Urinary bladder (tissue), 4 donors: ENCODE measurements around the gene CAPN10. TPM values are rescaled to one million over a fixed set of nuclear protein-coding genes. Genes with fewer than 3 reads are reported as not detected.

Source experiments
- DNase-seq: peaks from one replicate; pipeline ENCODE4 v3.0.0-alpha.2; 2015; ENCODE audit errors: extremely low spot score
- H3K27ac ChIP-seq: one replicate; pipeline ENCODE4 v1.5.1; 2013; ENCODE audit warnings: low read depth, mild to moderate bottlenecking, moderate library complexity
- H3K36me3 ChIP-seq: one replicate; pipeline ENCODE4 v1.6.1; 2013; ENCODE audit warnings: mild to moderate bottlenecking, moderate library complexity; ENCODE audit not compliant: insufficient read depth
- H3K4me1 ChIP-seq: one replicate; pipeline ENCODE4 v1.6.1; 2013; ENCODE audit warnings: mild to moderate bottlenecking, moderate library complexity; ENCODE audit not compliant: insufficient read depth
- H3K4me3 ChIP-seq: one replicate; pipeline ENCODE4 v1.5.1; 2013; ENCODE audit warnings: low read depth, low read length
- WGBS: extraction: QIAGEN DNeasy Blood & Tissue Kit; methylation state at CpG from one replicate; pipeline ENCODE4 v1.1.7; 2013; 5-methylcytosine and 5-hydroxymethylcytosine counted together
- polyA plus RNA-seq: library from polyadenylated mRNA; stranded (reverse); fragments of 200-250 nt; gene quantifications from one replicate; pipeline ENCODE4 v1.2.3, GENCODE V29; 2013
- total RNA-seq: library from RNA; depleted of rRNA; stranded (reverse); fragments of >200 nt; gene quantifications from one replicate; pipeline ENCODE4 v1.2.3, GENCODE V29; 2014
- donor health status: healthy with polysubstance abuse.
- donor health status: healthy.

The CAPN10 gene
- total and polyA plus RNA-seq, 2 donors = 13.6 to 23.3 TPM

DNA sequence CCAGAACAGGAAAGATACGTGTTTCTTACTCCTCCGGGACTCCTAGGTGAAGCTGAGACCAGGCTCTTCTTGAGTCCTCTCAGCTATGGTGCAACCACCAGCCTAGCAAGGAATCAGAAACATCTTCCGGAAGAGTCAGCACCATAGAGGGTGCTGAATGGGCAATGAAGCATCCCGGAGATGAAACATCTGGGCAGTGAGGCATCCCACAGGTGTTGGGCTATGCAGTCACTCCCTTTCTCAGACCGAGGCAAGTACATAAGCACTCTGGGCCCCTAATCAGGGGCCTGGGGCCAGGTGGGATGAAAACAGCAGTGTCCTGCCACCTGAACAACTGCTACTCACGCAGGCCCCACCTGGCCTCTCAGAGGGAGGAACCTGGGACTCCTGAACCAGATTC, 1.4 kb upstream of the CAPN10 start:
- no peak overlapping the region for H3K27ac ChIP-seq

DNA sequence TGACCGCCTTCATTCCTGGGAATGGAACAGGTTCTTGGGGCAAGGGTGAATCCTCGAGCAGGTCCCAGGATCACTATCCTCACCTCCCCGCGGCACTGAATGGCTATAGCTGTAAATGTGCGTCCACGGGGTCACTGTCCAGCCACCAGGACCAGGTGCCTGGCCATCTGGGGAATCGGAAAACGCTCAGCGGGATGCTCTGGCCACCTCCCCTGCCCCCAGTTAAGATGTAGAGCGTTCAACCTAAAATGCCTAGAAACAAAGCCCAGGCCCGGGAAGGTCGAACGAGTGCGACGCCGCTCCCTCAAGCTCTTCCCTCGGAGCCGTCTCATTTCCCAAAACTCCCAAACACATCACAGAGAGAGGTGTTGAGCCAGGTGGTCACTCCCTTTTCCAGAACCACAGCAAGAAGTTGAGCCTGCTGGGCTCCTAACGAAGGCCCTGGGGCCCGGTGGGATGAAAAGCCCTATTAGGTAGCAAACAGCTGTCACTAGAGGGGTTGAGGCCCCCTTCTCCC, 795 bp upstream of the CAPN10 start:
- H3K27ac ChIP-seq = peak overlapping the region; percentile 88
- no peaks in the 10 kb centered on the region for H3K4me1 ChIP-seq
- H3K4me3 ChIP-seq = peak overlapping the region; percentile 69
- H3K36me3 ChIP-seq = no peaks in the 10 kb centered on the region
- no peak for DNase-seq
- 3% methylated on average over 20 of the region's 20 CpGs for WGBS

More for the DNA sequence above, 1.4 kb upstream of the CAPN10 start:
- Histone ChIP-seq H3K4me1 (no peaks in the 10 kb centered on the region), H3K4me3 (peak overlapping the region; percentile 69), H3K36me3 (no peaks in the 10 kb centered on the region)
- WGBS = 85% methylated on average over 6 of the region's 6 CpGs
- no peak for DNase-seq

DNA sequence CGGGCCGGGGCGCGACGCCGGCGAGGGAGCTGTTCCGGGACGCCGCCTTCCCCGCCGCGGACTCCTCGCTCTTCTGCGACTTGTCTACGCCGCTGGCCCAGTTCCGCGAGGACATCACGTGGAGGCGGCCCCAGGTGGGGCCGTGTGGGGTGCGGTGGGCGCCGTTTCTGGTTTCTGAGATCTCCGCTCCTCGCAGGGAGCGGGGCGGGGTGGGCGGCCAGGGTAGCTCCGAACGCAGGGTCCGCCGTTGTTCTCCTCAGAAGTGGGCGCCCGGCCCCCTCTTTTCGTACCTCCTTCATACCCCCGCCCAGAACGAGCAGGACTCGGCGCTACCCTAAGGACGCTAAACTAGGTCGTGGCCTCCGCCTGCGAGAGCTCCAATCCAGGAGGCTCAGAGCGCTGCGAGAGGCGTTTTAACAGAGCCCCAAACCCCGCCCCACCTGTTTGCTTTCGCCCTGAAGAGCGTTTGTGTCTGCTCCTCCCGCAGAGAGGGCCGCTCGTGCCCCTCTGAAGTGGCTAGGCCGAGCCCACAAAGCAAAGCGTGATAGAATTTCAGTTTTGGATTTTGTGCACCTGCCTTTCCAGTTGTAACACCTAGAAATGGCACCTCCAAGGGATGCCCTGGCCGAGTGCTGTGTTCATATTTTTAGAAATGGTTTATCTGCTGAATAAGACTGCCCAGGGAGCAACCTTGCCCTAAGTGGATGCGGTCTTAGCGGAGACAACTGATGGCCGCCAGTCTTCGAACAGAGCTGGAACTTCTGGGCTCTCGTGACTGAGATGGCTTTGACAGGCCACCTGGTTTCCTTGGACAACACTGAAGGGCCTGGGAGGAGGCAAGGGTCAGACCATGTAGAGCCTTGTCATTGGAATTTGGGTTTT, 626 bp downstream of the CAPN10 start:
- no peaks in the 10 kb centered on the region for H3K4me1 ChIP-seq
- no peak for DNase-seq
- H3K4me3 ChIP-seq = peak overlapping the region; percentile 69
- H3K36me3 ChIP-seq = peaks cover 2% of the 10 kb centered on the region
- no peak overlapping the region for H3K27ac ChIP-seq
- WGBS = 3% methylated on average over 62 of the region's 62 CpGs

DNA sequence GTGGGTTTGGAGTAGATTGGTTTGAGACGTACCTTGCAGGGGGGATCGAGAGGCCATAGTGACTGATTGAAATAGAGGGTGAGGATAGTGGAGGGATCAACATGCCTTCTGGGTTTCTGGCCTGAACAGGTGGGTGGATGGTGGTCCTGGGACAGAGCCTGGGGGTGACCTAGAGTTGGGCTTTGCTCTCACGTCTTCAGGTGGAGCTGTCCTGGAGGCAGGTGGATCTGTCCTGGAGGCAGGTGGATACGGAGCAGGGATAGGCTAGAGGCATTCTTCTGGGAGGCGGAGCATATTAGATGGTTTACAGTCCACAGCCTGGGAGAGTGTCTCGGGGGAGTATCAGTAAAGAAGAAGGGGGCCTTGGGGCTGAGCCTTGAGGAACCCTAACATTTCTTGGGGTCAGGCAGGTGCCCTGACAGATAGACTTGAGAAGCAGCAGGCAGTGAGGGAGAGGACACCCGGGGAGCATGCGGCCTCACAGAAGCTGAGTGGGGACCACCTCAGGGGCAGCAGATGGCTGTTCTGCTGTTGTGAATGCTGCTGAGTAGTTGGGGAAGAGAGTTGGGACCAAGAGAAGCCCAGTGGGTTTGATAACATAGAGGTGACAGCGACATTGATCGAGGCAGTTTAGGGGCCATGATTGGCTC, 1.6 kb downstream of the CAPN10 start:
- H3K27ac ChIP-seq = no peak overlapping the region
- no peak overlapping the region for H3K4me3 ChIP-seq
- H3K4me1 ChIP-seq = no peaks in the 10 kb centered on the region
- WGBS = 78% methylated on average over 10 of the region's 10 CpGs
- DNase-seq = no peak
- peaks cover 2% of the 10 kb centered on the region for H3K36me3 ChIP-seq

DNA sequence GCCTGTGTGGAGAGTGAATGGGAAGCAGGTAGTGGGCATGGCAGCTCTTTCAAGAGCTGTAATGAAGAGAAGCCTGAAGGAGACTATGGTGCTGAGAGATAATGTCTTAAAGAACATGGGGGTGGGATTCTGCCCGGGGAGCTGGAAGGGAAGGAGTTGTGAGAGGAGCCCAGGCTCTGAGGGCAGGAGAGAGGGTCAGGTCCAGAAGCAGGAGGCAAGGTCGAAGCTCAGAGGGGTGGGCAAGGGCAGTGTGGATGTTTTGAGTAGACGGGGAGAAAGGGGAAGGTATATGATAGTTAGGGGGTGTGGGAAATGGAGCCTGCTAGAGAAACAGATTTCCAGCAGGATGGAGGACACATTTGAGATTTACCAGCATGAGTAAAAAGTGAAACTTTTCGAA, 2.1 kb downstream of the CAPN10 start:
- no peaks in the 10 kb centered on the region for H3K4me1 ChIP-seq
- WGBS = 73% methylated on average over 4 of the region's 4 CpGs
- DNase-seq = no peak

DNA sequence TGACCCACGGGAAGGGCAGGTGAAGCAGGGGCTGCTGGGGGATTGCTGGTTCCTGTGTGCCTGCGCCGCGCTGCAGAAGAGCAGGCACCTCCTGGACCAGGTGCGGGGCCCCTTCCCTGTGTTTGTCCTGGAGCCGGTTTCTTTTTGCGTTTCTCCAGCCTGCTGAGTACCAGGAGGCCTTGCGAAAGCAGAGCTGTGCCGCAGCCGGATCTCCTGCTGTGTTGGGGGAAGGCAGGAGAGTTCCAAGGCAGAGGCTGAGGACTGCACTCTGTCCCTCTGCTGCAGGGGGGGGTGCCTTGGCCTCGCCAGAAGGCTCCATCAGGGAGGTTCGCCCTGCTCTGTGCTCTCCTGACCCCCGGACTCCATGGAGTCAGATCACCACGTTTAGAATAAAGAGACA, 2.8 kb downstream of the CAPN10 start:
- H3K27ac ChIP-seq = no peak overlapping the region
- H3K36me3 ChIP-seq = peaks cover 2% of the 10 kb centered on the region
- no peaks in the 10 kb centered on the region for H3K4me1 ChIP-seq
- no peak overlapping the region for H3K4me3 ChIP-seq
- 89% methylated on average over 14 of the region's 14 CpGs for WGBS
- no peak for DNase-seq

More for the DNA sequence above, 2.1 kb downstream of the CAPN10 start:
- peaks cover 2% of the 10 kb centered on the region for H3K36me3 ChIP-seq
- no peak overlapping the region for H3K27ac ChIP-seq
- H3K4me3 ChIP-seq = no peak overlapping the region

DNA sequence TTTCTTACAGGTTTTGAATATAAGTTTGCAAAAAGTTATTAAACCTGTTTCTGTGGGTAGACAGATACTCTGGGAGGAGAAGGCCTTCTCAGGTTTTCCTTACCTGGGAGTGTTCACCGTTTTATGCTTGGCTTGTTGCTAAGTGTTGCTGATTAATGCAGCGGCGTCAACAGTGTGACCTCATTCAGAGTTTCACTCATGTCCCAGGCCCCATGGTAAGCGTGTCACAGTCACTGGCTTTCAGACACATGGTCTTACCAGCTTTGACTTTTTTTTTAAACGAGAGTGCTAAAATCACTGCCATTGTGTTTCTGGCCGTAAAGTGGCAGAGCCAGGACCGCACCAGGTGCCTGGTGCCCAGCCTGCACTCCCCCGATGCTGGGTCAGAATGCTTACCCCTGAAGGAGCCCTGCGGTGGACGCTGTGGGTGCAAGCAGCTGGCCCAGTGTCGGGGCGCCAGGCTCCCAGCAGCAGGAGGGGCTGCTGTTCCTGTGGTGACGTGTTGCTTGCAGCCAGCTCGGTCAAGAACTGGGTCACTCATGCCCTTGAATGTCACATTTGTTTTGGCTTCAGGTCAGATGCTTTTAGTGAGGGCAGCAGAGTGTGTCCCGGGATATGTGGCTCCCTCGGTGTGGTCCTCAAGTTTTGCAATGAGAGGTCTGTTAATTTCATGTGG, 3.5 kb downstream of the CAPN10 start:
- H3K4me1 ChIP-seq = no peaks in the 10 kb centered on the region
- peaks cover 2% of the 10 kb centered on the region for H3K36me3 ChIP-seq
- WGBS = 93% methylated on average over 16 of the region's 16 CpGs
- H3K27ac ChIP-seq = no peak overlapping the region
- no peak for DNase-seq
- H3K4me3 ChIP-seq = no peak overlapping the region

DNA sequence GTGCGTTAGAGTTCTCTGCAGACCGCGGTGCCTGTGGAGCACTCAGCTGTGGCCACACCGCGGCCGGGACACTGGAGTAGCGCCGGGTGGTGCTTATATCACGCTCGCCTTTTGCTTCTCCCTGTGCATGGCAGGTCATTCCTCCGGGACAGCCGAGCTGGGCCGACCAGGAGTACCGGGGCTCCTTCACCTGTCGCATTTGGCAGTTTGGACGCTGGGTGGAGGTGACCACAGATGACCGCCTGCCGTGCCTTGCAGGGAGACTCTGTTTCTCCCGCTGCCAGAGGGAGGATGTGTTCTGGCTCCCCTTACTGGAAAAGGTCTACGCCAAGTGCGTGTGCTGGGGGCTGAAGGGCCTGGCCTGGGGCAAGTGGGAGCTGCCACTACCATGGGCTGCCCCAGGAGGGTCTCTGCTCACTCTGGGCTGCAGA, 4.2 kb downstream of the CAPN10 start:
- Histone ChIP-seq H3K4me1 (no peaks in the 10 kb centered on the region), H3K27ac (no peak overlapping the region), H3K36me3 (peaks cover 2% of the 10 kb centered on the region), H3K4me3 (no peak overlapping the region)
- no peak for DNase-seq
- WGBS = 96% methylated on average over 21 of the region's 21 CpGs

DNA sequence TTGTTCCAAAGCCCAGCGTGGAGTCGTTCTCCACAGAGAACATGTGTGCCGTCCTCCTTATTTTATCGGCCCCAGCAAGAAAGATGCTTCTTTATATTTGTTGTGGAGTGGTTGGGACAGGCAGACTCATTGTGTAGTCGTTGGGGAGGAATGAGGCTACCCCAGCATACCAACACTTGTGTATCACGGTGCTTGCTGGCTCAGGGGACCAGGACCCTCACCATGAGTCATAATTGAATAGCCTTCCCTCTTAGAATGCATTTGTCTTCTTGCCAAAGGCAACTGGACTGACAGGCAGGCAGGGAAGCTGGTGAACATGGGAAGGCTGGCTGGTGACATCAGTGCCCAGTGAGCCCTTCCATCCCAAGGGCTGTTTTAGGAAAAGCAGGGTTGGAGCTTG, 4.7 kb downstream of the CAPN10 start:
- no peak for DNase-seq
- H3K4me1 ChIP-seq = no peaks in the 10 kb centered on the region
- WGBS = 91% methylated on average over 6 of the region's 6 CpGs
- peaks cover 2% of the 10 kb centered on the region for H3K36me3 ChIP-seq
- H3K27ac ChIP-seq = no peak overlapping the region
- no peak overlapping the region for H3K4me3 ChIP-seq

DNA sequence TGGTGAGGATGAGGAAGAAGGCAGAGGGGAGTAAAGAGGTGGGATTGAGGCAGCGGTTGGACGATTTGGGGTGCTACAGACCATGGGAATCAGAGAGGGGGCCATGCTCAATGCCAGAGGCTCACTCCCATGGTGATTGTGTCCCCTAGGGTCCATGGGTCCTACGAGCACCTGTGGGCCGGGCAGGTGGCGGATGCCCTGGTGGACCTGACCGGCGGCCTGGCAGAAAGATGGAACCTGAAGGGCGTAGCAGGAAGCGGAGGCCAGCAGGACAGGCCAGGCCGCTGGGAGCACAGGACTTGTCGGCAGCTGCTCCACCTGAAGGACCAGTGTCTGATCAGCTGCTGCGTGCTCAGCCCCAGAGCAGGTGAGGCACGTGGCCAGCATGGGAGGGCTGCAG, 5.2 kb downstream of the CAPN10 start:
- 95% methylated on average over 13 of the region's 13 CpGs for WGBS
- Histone ChIP-seq H3K4me3 (no peak overlapping the region), H3K4me1 (no peaks in the 10 kb centered on the region), H3K27ac (no peak overlapping the region), H3K36me3 (peaks cover 2% of the 10 kb centered on the region)
- no peak for DNase-seq

DNA sequence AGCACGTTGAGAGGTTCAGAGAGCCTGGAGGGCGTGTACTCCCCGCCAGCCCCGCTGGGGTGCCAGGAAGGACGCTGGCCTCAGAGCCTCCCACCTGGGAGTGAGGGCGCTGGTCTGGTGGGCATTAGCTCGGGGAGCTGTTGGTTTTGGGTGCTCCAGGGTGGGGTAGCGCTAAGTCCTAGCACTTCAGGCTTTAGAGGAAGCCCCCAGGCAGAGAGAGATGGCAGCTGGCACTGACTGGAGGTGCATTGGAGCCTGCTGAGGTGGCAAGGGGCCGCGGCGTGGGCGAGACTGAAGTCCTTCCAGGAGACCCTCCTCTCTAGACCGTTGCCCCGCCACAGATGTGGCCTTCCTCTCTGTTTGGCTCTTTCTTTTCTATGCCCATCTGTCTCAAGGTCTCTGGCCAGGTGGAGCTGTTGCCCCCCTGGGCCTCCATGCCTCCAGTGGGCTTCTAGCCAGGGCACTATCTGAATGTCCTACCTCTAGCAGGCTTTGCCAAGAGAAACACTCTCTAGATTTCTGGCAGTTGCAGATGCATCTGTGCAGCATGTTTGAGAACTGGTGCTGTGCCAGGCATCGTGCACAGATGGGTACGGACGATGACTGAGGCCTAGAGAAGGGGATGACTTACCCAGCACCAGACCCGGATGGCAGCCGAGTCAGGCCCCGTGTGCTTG, 6.6 kb downstream of the CAPN10 start:
- H3K36me3 ChIP-seq = peaks cover 2% of the 10 kb centered on the region
- 91% methylated on average over 20 of the region's 20 CpGs for WGBS

DNA sequence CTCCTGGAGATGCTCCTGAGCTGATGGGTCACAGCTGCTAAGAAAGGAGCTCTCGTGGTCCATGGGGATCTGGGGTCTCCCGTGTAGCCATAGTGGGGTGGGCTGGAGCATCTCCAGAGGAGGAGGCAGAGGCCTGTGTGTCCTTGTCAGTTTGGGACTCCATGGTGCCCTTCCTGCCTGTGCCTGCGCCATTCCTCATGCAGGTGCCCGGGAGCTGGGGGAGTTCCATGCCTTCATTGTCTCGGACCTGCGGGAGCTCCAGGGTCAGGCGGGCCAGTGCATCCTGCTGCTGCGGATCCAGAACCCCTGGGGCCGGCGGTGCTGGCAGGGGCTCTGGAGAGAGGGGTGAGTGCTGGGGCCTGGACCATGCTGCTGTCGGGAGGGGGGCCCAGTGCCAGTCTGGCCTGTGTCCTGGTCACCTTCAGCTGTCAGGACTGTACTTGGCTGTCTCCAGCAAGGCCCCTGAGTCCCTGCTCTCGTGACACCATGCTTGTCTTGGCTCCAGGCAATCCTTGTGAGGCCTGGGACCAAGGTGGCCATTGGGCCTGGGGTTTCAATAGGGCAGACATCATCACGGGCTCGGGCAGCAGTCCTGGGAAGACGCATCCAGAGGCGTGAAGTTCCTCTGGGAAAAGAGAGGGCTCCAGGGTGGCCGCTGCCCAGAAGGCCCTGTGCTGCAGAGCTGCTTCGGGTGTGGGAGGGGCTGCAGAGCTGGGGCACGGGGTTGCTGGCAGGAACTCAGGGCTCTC, 7.3 kb downstream of the CAPN10 start:
- no peak overlapping the region for H3K27ac ChIP-seq
- WGBS = 86% methylated on average over 19 of the region's 19 CpGs
- H3K36me3 ChIP-seq = peaks cover 2% of the 10 kb centered on the region
- H3K4me1 ChIP-seq = no peaks in the 10 kb centered on the region
- DNase-seq = no peak
- H3K4me3 ChIP-seq = no peak overlapping the region

More for the DNA sequence above, 6.6 kb downstream of the CAPN10 start:
- H3K27ac ChIP-seq = no peak overlapping the region
- no peak for DNase-seq
- no peak overlapping the region for H3K4me3 ChIP-seq
- no peaks in the 10 kb centered on the region for H3K4me1 ChIP-seq
